GM03348 (cell line): ENCODE results near the gene BCAS3.
A peak's percentile ranks its signal among the peaks of the same experiment; 100 is the strongest.

Experiments used
- DNase-seq: peaks from one replicate; pipeline ENCODE4 v3.0.0; 2012; ENCODE audit warnings: low spot score

Gene BCAS3

GRCh38 chr17:61409301-61410112 lies 731.9 kb downstream of the BCAS3 start:
- peak; percentile 96 for DNase-seq

DNA sequence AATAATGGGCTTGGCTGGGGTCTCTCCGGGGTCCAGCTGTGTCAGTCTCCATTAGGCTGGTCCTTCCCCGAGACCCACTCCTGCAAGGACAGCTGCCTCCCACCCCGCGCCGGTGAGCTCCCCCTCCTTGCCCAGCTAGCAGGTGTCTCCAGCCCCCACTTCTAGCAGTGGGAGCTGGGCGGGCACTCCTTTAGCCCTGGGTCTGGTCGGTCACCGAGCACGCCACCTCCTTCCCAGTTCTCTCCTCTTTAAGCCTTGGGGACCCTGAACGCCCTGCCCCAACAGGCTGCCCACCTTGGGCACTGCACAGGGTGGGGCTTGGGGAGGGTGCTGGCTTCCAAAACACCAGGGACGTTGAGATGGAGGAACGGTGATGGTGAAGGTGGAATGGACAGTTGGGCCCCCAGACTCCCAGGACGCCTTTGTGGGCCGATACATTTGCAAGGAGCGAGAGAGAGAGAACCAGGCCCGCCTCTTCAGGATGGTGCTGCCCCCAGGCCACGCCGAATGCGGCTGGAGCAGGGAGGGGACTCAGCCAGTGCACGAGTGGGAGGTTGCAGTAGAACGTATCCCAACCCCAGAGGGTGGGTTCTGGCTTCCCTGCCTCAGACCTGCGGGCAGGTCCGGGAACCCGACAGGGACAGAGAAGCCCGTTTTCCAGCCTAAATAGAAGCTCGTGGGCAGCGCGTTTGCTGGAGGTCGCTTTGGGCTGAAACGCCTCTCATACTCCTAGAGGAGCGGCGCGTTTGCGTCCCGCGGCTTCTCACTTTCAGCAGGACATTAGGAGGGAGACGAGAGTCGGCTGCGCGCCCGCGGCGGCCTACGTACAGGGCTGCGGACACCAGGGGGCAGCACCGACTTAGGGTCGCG lies 732.7 kb downstream of the BCAS3 start:
- DNase-seq = peak; percentile 65

DNA sequence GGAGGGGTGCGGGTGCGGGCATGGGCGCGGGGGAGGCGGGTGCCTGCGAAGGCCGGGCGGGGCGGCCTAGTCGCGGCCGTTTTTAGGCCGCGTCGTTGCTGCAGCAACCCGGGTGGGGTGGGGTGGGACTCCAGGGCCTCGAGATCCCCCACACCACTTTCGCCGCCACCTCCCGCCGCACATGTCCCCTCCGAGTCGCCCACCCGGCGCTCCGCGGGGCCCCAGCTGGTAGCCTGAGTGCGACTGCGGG lies 733.3 kb downstream of the BCAS3 start:
- no peak for DNase-seq

- DNase-seq = peak; percentile 69
Measured at GRCh38 chr17:61411261-61412142, 733.9 kb downstream of the BCAS3 start.

- DNase-seq = peak; percentile 96
Measured at GRCh38 chr17:61412143-61412859, 734.6 kb downstream of the BCAS3 start.

DNA sequence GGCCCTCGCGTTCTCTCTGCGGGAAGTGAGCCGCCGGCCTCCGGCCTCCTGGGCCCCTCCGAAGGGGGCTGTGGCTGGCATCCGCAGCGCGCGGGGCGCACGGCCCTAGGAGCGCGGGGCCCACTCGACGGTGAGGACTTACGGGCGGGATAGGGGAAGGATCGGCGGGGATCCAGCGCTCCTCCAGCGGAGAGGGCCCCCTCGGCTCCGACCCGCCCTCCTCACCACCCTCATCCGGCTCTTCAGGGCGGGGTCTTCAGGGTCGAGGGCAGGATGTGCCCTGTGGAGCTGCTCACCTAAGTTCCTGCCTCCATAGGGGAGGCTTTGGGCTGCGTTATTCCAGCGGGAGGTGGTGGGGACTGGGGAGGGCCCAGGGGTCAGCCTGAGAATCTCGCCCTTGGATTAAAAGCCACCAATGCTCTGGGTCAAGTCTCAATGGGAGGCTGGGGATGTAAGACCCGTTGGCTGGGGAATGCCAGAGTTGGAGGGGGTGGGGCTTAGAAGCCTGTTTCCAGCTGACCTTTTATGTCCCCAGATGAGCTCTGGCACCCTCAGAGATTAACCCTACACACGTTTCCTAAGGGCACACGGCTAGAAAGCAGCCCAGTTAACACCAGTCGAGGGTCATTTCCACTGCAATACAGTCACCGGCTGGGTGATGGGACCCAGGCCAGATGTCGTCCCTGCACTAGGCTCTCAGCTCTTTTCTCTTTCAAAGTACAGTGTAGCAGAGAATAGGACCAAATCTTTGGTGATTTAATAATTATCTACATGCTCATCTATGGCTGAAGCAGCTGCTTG lies 735.4 kb downstream of the BCAS3 start:
- peak; percentile 8 for DNase-seq

GRCh38 chr17:61413661-61414126 lies 736.0 kb downstream of the BCAS3 start:
- DNase-seq = peak; percentile 3

DNA sequence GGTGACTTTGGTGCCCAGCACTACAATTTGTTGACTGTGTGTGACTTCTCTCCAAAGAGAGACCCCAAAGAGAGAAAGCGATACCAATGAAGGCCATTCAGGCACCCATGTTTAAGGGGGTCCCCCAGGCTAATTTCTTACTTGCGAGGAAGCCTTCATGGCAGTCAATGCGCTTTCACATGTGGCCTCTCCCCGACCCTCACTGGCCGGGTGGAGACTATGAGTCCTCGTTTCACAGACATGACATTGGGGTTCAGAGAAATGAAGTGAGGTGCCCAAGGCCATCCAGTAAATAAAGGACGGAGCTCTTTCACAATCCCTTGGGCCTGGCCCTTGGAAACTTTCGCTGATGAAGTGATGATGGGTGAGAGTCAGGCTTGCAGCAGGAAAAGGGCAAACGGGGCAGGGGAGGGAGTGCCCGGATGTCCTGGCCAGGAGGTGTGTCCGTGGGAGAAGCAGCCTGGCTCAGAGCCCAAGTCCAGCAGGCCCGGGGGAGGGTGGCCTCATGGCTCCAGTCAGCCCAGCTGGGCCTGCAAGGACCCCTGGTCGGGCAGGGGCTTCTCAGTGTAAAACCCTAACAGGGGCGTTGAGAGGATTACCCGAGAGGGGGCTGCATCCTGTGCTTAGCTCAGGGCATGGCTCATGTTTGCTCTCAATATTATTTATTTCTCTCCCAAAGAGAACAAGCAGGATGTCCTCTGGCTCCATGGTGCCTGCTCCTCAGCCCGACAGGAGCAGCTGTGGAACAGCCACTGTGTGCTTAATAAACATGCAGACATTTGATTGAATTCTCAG lies 736.7 kb downstream of the BCAS3 start:
- DNase-seq = peak; percentile 12

DNA sequence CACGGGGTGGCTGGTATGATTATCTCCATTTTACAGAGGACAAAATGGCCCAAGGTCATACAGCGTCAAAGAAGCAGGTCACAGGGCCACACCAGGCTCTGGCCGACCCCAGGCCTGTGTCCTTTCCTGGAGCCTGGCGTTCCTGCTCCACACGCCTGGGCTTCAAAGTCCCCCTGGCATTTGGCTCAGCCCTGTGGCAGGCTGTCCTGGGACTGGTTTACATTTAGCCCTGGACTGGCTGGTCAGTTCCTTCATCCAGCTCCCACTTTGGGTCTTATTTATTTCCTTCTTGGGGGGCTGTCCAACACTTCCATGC lies 737.2 kb downstream of the BCAS3 start:
- DNase-seq = no peak

DNA sequence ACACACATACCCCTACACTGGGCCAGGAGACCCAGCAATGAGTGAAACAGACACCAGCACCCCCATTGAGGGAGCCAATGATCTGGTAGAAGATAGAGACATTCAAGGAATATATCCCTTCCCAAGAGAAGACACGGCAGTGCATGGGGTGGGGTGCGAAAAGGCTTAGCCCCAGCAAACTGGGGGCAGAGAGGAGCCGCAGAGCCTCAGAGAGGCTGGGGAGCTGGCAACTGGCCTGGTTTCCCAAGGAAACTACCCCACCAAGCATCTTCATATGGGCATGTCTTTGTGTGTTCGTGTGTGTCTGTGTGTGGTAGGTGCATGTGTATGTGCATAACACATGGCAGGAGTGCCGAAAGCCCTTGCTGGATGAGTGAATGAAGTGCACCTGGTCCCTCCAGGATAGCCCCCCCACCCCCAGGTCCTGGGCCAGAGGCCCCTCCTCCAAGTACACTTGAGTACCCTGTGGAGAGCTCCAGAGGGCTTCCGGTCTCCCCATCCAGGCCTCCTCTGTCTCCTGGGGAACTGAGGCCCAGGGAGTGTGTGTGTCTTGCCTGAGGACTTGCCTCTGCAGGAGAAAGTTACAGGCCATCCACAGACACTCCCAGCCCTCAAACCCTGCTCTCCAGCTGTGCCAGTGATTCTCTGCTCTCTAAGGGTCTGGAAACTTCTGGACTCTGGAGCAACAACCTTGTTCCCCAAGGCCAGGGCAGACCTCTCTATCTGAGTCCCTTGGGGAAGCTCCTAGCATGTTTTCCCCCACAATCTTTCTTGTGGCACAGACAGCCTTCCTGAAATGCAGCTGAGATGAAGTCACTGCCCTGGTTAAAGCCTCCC lies 737.9 kb downstream of the BCAS3 start:
- DNase-seq = peak; percentile 30

- no peak for DNase-seq
Measured at GRCh38 chr17:61416211-61416539, 738.5 kb downstream of the BCAS3 start.

DNA sequence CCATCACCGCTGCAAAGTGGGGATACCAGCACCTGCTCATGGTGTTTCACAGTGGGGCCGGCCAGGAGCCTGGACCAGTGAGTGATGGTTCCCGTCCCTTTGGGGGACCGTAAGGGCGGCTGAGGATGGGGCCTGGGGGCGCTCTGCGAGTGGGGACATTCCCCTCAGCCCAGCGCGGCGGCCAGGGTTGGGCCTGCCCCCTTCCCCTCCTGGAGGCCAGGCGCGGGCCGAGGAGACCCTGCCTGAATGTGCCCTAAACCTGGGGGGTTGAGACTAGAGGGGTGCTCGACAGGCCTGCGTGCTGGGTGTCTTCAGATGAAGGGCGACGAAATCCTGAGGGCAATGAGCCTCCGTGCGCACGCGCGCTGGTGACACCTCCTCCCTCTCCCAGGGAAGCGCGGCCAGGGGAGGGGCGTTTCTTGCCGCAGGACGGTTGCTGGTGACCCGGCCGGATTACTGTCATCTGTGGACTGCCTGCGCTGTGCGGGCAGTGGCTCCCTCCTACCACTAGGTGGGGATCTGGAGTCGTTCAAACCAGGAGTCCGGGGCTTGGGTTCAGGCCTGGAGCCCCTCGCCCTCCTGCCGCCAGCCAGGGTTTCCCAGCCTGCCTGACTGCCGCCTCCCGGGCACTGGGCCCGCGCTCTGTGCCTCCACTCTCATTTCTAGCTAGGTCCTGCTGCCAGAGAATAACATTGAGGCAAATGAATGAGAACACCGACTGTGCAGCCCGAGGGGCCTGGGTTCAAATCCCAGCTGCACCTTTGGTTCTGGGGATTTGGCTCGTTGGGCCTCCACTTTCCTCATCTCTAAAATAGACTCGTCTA lies 739.1 kb downstream of the BCAS3 start:
- peak; percentile 95 for DNase-seq

- DNase-seq = no peak
Measured at GRCh38 chr17:61418449-61418848, 740.8 kb downstream of the BCAS3 start.

- DNase-seq = no peak
Measured at GRCh38 chr17:61419496-61420046, 741.9 kb downstream of the BCAS3 start.

DNA sequence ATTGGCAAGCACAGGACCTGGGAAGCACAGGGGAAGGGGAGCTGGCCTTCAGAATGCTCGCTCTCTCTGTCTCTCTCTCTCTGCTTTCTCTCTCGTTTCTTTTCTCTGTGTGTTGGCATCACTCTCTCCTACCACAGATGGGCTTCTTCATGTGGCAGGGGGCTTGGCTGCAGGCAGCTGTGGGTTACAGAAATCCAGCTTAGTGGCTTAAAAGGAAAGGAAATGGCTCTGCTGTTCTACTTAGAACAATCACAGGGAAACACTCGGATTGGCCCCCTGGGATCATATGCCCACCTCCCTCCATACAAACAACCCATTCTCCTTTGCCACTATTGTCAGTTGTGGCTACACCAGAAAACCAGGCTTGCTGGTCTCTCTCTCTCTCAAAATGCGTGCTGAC lies 742.4 kb downstream of the BCAS3 start:
- no peak for DNase-seq

GRCh38 chr17:61420745-61421398 lies 743.2 kb downstream of the BCAS3 start:
- no peak for DNase-seq

DNA sequence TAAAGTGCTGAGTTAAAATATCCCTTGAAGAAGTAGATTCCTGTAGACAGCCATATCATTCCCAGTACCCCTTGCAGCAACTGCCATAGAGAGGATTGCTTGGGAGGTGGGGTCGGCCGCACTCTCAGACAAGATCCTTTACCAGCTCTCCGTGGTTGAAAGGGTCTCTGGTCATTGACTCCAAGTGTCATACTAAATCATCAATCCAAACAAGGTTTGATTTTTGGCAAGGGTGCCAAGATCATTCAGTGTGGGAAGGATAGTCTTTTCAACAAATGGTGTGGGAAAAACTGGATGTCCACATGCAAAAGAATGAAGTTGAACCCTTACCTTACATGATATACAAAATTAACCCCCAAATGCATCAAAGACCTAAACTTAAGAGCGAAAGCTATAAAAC lies 743.8 kb downstream of the BCAS3 start:
- DNase-seq = no peak
